Measurements from ENCODE around the gene ERG.

Gene ERG

GRCh38 chr21:38533887-38534286, 35.6 kb upstream of the ERG start:
- no peaks in the 10 kb centered on the region for H3K9me3 ChIP-seq (ENCODE audit: control insufficient read depth, low read length)
- no peak overlapping the region for H3K4me2 ChIP-seq (ENCODE audit: low read length)
- H3K4me1 ChIP-seq = no peaks in the 10 kb centered on the region
- H3K9ac ChIP-seq = no peak overlapping the region
- H2AFZ ChIP-seq = no peak overlapping the region
- no peak overlapping the region for H3K27ac ChIP-seq
- TF ChIP-seq, protein P1, sequence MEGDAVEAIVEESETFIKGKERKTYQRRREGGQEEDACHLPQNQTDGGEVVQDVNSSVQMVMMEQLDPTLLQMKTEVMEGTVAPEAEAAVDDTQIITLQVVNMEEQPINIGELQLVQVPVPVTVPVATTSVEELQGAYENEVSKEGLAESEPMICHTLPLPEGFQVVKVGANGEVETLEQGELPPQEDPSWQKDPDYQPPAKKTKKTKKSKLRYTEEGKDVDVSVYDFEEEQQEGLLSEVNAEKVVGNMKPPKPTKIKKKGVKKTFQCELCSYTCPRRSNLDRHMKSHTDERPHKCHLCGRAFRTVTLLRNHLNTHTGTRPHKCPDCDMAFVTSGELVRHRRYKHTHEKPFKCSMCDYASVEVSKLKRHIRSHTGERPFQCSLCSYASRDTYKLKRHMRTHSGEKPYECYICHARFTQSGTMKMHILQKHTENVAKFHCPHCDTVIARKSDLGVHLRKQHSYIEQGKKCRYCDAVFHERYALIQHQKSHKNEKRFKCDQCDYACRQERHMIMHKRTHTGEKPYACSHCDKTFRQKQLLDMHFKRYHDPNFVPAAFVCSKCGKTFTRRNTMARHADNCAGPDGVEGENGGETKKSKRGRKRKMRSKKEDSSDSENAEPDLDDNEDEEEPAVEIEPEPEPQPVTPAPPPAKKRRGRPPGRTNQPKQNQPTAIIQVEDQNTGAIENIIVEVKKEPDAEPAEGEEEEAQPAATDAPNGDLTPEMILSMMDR (IDR thresholded peaks at IDR 0.05) = no peak
- H3K36me3 ChIP-seq (ENCODE audit: control insufficient read depth, insufficient read depth, low read length) = no peaks in the 10 kb centered on the region
- no peaks in the 10 kb centered on the region for H3K27me3 ChIP-seq (ENCODE audit: control insufficient read depth, insufficient read depth, low read length)
- H3K79me2 ChIP-seq = no peaks in the 10 kb centered on the region
- H3K4me3 ChIP-seq (ENCODE audit: low read depth, low read length) = no peak overlapping the region

GRCh38 chr21:38531591-38531990, 33.3 kb upstream of the ERG start:
- Histone ChIP-seq H3K9me3 (ENCODE audit: control insufficient read depth, low read length) (no peaks in the 10 kb centered on the region), H3K27ac (no peak overlapping the region), H3K36me3 (ENCODE audit: control insufficient read depth, insufficient read depth, low read length) (no peaks in the 10 kb centered on the region), H3K4me3 (ENCODE audit: low read depth, low read length) (no peak overlapping the region), H2AFZ (no peak overlapping the region), H3K4me2 (ENCODE audit: low read length) (no peak overlapping the region), H3K4me1 (no peaks in the 10 kb centered on the region), H3K9ac (no peak overlapping the region), H3K27me3 (ENCODE audit: control insufficient read depth, insufficient read depth, low read length) (no peaks in the 10 kb centered on the region), H3K79me2 (no peaks in the 10 kb centered on the region)
- TF ChIP-seq, protein P1 (IDR thresholded peaks at IDR 0.05) = no peak

DNA sequence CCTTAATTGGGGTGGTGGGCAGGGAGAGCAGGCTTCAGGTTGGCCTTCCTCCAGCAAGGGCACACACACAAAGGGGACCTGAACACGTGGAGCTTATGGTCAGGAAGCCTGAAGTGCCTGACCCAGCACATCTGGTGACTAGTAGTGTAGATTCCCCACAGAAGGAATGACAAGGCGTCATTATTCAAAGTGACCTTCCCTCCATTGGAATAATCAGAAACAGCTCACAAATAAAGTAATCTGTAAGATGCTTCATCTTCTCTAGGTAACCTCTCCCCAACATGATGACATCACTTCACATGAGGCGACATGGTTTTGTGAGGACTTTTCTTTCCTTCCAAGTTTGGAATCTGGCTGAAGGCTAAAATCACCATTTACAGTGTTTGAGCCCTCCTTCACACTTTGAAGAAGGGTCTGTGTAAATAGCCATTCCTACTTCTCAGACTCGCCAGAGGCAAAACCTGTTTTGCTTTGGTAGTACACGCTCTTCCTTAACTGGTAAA, 32.8 kb upstream of the ERG start:
- Histone ChIP-seq H2AFZ (no peak overlapping the region), H3K27me3 (ENCODE audit: control insufficient read depth, insufficient read depth, low read length) (no peaks in the 10 kb centered on the region)

GRCh38 chr21:38527737-38528136, 29.5 kb upstream of the ERG start:
- H3K4me1 ChIP-seq = no peaks in the 10 kb centered on the region
- H3K9me3 ChIP-seq (ENCODE audit: control insufficient read depth, low read length) = no peaks in the 10 kb centered on the region
- H3K79me2 ChIP-seq = no peaks in the 10 kb centered on the region
- H3K27ac ChIP-seq = no peak overlapping the region
- H3K4me2 ChIP-seq (ENCODE audit: low read length) = no peak overlapping the region
- no peak overlapping the region for H3K9ac ChIP-seq
- no peaks in the 10 kb centered on the region for H3K27me3 ChIP-seq (ENCODE audit: control insufficient read depth, insufficient read depth, low read length)
- no peak overlapping the region for H3K4me3 ChIP-seq (ENCODE audit: low read depth, low read length)
- TF ChIP-seq, protein P1 (IDR thresholded peaks at IDR 0.05) = no peak
- H3K36me3 ChIP-seq (ENCODE audit: control insufficient read depth, insufficient read depth, low read length) = no peaks in the 10 kb centered on the region
- no peak overlapping the region for H2AFZ ChIP-seq

More for the DNA sequence above, 32.8 kb upstream of the ERG start:
- H3K27ac ChIP-seq = no peak overlapping the region
- H3K36me3 ChIP-seq (ENCODE audit: control insufficient read depth, insufficient read depth, low read length) = no peaks in the 10 kb centered on the region
- no peak overlapping the region for H3K4me2 ChIP-seq (ENCODE audit: low read length)
- no peaks in the 10 kb centered on the region for H3K4me1 ChIP-seq
- H3K4me3 ChIP-seq (ENCODE audit: low read depth, low read length) = no peak overlapping the region
- H3K9ac ChIP-seq = no peak overlapping the region
- no peaks in the 10 kb centered on the region for H3K9me3 ChIP-seq (ENCODE audit: control insufficient read depth, low read length)
- no peaks in the 10 kb centered on the region for H3K79me2 ChIP-seq
- TF ChIP-seq, protein P1 (IDR thresholded peaks at IDR 0.05) = no peak

- Histone ChIP-seq H3K9ac (no peak overlapping the region), H3K27me3 (ENCODE audit: control insufficient read depth, insufficient read depth, low read length) (no peaks in the 10 kb centered on the region), H3K4me2 (ENCODE audit: low read length) (no peak overlapping the region), H3K36me3 (ENCODE audit: control insufficient read depth, insufficient read depth, low read length) (no peaks in the 10 kb centered on the region), H3K79me2 (no peaks in the 10 kb centered on the region), H3K4me3 (ENCODE audit: low read depth, low read length) (no peak overlapping the region), H2AFZ (no peak overlapping the region), H3K4me1 (no peaks in the 10 kb centered on the region), H3K9me3 (ENCODE audit: control insufficient read depth, low read length) (no peaks in the 10 kb centered on the region), H3K27ac (no peak overlapping the region)
- TF ChIP-seq, protein P1 (IDR thresholded peaks at IDR 0.05) = no peak
Measured at GRCh38 chr21:38525454-38525853, 27.2 kb upstream of the ERG start.

All from parathyroid adenoma (tissue), 2 donors.